Kidney (tissue), 2 donors: ENCODE results near the gene LPA. TPM values are rescaled to one million over a fixed set of nuclear protein-coding genes. Genes with fewer than 3 reads are reported as not detected.

Experiments
- polyA plus RNA-seq: library from polyadenylated mRNA; stranded (reverse); fragments of 350-450 nt; fragmentation: Illumina TruSeq; extraction: RNeasy Lipid Tissue Mini Kit (QIAGEN cat#74804); gene quantifications from one replicate; pipeline ENCODE4 v1.2.3, GENCODE V29; 2014; ENCODE audit warnings: low read depth, low replicate concordance; ENCODE audit not compliant: insufficient read depth
- total RNA-seq: library from RNA; stranded (reverse); fragmentation: NEBNext Ultra II Directional; extraction: Animal tissue kit (Norgen Biotek cat#: 25700); gene quantifications from one replicate; pipeline ENCODE4 v1.2.1, GENCODE V29; 2021
- donor health status: DM: yes; HTN: yes; CAD: no.

LPA gene
- total and polyA plus RNA-seq, 2 donors from 2014 or later, result not detected

Other genes starting within 250 kb of the LPA start
- gene PLG, start 38.0 kb upstream of the LPA start, total RNA-seq, result 2.4 TPM
- gene PLG, start 38.0 kb upstream of the LPA start, polyA plus RNA-seq, result 211 TPM